ENCODE measurements around the gene MYL6B.
A peak's percentile ranks its signal among the peaks of the same experiment; 100 is the strongest.

MYL6B gene

DNA sequence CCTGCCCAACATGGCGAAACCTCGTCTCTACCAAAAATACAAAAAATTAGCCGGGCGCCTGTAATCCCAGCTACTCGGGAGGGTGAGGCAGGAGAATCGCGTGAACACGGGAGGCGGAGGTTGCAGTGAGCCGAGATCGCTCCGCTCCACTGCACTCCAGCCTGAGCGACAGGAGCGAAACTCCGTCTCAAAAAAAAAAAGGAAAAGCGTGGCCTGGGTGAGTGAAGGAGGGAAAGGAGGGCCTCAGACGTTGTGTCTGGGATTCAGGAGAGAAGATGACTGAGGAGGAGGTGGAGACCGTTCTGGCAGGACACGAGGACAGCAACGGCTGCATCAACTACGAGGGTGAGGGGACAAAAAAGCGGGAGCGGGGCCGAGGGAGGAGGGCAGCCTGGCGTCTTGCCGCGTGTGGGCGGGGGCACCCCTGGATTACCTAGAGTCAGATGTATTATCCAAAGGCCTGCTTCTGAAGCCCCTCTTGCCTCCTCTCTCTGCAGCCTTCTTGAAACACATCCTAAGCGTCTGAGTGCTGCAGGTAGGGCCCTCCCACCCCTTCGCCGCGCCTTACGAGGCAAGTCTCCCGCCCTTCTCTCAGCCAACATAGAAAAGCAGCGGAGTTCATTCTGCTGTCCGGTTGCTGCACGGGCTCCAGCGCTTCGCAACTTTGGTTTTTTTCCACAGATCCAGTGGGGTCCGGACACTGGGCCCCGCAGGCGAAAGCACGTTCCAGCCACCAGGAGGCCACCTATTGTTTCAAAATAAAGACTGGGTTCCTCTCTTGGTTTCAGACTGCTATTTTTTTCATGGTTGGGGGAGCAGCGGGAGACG is 5.0 kb downstream of the MYL6B start:
- peaks cover 71% of the 10 kb centered on the region for H3K4me1 ChIP-seq
- H3K9me3 ChIP-seq = no peaks in the 10 kb centered on the region
- H4K20me1 ChIP-seq = peaks cover 40% of the 10 kb centered on the region
- peak overlapping the region; percentile 92 for H3K4me2 ChIP-seq
- peaks cover 55% of the 10 kb centered on the region for H3K36me3 ChIP-seq
- H3K9ac ChIP-seq = peak overlapping the region; percentile 90
- no peaks in the 10 kb centered on the region for H3K27me3 ChIP-seq
- H3K4me3 ChIP-seq = peak overlapping the region; percentile 94
- H3K27ac ChIP-seq = peak overlapping the region; percentile 94
- TF ChIP-seq Cebpa-rat (IDR thresholded peaks at IDR 0.05) = no peak

GRCh38 chr12:56158029-56158925 is 5.9 kb downstream of the MYL6B start, which contains the start of gene MYL6:
MYL6 (plus strand) TSS chr12:56158359; CDS start chr12:56158402, 43 bp downstream.
- 0 out of 2 replicates have a peak, but pooled peaks have one; percentile 16 for TF ChIP-seq Cebpa-rat (IDR thresholded peaks at IDR 0.05)
- H3K27me3 ChIP-seq = no peaks in the 10 kb centered on the region
- H3K4me2 ChIP-seq = peak within 1 kb of the TSS; percentile 95
- peaks cover 65% of the 10 kb centered on the region for H3K4me1 ChIP-seq
- no peaks in the 10 kb centered on the region for H3K9me3 ChIP-seq
- peaks cover 46% of the 10 kb centered on the region for H4K20me1 ChIP-seq
- H3K36me3 ChIP-seq = peaks cover 63% of the 10 kb centered on the region
- H3K27ac ChIP-seq = peak within 1 kb of the TSS; percentile 94
- peak within 1 kb of the TSS; percentile 94 for H3K4me3 ChIP-seq
- peak within 1 kb of the TSS; percentile 98 for H3K9ac ChIP-seq

GRCh38 chr12:56158926-56159461 is 6.6 kb downstream of the MYL6B start:
- H3K27ac ChIP-seq = peak overlapping the region; percentile 93
- H3K4me3 ChIP-seq = peak overlapping the region; percentile 94
- H3K4me1 ChIP-seq = peaks cover 58% of the 10 kb centered on the region
- TF ChIP-seq Cebpa-rat (IDR thresholded peaks at IDR 0.05) = no peak
- H4K20me1 ChIP-seq = peaks cover 53% of the 10 kb centered on the region
- H3K27me3 ChIP-seq = no peaks in the 10 kb centered on the region
- peaks cover 70% of the 10 kb centered on the region for H3K36me3 ChIP-seq
- no peaks in the 10 kb centered on the region for H3K9me3 ChIP-seq
- peak overlapping the region; percentile 95 for H3K4me2 ChIP-seq
- peak overlapping the region; percentile 98 for H3K9ac ChIP-seq

DNA sequence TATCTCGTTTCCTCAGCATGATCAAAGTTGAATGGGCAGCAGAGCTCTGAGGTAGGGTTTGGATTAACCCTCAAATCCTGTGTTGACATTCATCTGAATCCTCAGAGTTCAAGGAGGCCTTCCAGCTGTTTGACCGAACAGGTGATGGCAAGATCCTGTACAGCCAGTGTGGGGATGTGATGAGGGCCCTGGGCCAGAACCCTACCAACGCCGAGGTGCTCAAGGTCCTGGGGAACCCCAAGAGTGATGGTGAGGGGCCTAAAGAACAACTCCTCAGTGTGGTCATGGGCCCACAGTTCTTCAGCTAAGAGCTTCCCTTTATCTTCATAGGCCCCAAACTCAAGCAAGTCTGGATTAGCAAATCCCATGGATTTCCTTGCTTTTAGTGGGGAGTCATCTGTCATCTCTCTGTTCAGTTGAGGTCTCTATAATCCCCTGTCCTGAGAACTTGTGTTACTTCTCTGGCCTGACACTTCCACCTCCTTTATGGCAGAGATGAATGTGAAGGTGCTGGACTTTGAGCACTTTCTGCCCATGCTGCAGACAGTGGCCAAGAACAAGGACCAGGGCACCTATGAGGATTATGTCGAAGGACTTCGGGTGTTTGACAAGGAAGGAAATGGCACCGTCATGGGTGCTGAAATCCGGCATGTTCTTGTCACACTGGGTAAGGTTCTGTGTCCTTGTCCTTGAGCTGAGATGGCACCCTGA is 7.2 kb downstream of the MYL6B start:
- Histone ChIP-seq H3K4me3 (peak overlapping the region; percentile 94), H3K9ac (peak overlapping the region; percentile 98), H3K27ac (peak overlapping the region; percentile 93), H3K27me3 (no peaks in the 10 kb centered on the region), H3K9me3 (no peaks in the 10 kb centered on the region), H4K20me1 (peaks cover 58% of the 10 kb centered on the region), H3K36me3 (peaks cover 70% of the 10 kb centered on the region), H3K4me1 (peaks cover 52% of the 10 kb centered on the region), H3K4me2 (peak overlapping the region; percentile 95)
- TF ChIP-seq Cebpa-rat (IDR thresholded peaks at IDR 0.05) = no peak

DNA sequence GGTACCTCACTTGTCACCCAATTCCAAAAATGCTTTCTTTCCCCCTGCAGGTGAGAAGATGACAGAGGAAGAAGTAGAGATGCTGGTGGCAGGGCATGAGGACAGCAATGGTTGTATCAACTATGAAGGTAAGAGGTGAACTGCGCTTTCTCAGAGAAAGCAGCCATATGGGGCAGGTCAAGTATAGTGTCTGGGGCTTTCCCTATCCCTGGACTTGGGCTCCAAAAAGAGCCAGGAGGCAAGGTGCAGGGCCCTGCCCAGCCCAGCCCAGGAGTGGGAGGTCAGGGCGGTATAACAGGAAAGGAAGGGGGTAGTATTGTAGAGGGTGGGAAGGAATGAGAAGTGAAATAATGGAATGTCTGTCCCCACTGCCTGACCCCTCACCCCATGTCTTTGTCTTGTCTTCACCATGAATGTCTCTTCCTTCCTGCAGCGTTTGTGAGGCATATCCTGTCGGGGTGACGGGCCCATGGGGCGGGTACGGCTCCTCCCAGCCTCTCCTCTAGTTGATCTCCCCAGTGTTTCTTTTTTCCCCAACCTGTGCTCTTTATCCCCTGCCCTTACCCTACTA is 7.9 kb downstream of the MYL6B start:
- Histone ChIP-seq H3K4me3 (peak overlapping the region; percentile 94), H3K4me2 (peak overlapping the region; percentile 95), H3K27ac (peak overlapping the region; percentile 93), H3K9me3 (no peaks in the 10 kb centered on the region), H3K27me3 (no peaks in the 10 kb centered on the region), H3K4me1 (peaks cover 47% of the 10 kb centered on the region), H3K36me3 (peaks cover 70% of the 10 kb centered on the region), H3K9ac (peak overlapping the region; percentile 98), H4K20me1 (peaks cover 64% of the 10 kb centered on the region)
- TF ChIP-seq Cebpa-rat (IDR thresholded peaks at IDR 0.05) = no peak

DNA sequence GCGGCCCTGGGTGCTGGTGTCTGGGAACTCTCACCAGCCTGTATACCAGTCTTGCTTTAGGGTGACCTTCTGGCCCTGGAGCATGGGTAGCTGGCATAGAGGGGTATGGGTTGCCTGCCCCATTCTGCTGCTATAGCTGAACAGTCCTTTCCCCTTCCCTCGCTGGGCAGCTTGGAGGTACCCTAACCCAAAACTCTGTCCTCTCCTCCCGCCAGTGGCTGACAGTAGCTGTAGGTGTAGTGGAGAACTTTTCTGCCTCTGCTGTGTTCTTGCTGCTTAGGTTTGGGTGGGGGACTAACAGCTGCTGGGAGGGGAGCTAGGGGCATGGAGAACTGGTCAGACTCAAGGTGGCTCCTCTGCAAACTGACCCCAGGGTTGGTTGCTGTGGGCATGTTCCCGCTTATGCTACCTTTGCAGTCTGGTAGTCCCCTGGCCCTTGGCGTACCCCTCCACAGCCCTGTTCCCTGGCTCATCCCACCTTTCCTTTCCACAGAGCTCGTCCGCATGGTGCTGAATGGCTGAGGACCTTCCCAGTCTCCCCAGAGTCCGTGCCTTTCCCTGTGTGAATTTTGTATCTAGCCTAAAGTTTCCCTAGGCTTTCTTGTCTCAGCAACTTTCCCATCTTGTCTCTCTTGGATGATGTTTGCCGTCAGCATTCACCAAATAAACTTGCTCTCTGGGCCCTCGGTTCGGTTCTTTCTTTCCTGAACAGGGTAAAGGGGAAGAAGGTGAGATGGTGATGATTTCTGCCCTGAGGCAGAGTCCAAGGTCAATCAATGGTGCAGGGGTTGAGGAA is 8.7 kb downstream of the MYL6B start:
- peaks cover 70% of the 10 kb centered on the region for H3K36me3 ChIP-seq
- H4K20me1 ChIP-seq = peaks cover 67% of the 10 kb centered on the region
- peak overlapping the region; percentile 94 for H3K4me3 ChIP-seq
- no peak for TF ChIP-seq Cebpa-rat (IDR thresholded peaks at IDR 0.05)
- no peaks in the 10 kb centered on the region for H3K9me3 ChIP-seq
- peak overlapping the region; percentile 95 for H3K4me2 ChIP-seq
- H3K27me3 ChIP-seq = no peaks in the 10 kb centered on the region
- H3K27ac ChIP-seq = peak overlapping the region; percentile 93
- peak overlapping the region; percentile 98 for H3K9ac ChIP-seq
- peaks cover 39% of the 10 kb centered on the region for H3K4me1 ChIP-seq

DNA sequence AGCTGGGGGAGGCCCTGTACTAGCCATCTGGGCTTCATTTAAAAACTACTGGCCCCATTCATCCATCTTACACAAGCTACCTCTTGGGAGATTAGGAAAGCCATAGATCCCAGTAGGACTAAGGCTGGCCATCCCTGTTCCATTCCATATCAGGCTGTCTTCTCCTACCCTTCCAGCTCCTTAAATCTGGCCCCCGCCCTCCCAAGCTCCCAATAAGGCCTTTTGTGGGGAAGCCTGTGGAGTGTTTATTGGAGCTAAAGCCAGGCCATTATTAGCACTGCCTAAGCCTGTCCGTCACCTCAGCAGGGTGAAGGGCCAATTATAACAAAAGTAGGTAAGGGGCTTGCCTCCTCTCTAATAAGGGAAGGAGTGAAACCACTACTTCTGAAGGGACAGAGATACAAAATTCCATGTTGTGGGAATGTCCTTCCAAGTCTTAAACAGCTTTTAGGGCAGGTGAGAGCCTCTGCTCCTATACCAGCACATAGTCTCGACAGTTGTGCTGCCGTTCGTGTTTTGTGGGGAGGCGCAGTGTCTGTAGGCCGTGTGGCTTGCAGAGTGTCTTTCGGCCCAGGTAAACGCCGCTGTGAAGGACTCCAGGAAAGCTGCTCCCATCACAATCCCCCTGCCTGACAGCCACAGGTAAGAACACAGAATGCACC is 9.4 kb downstream of the MYL6B start:
- Histone ChIP-seq H3K4me2 (peak overlapping the region; percentile 95), H3K4me3 (no peak overlapping the region), H3K36me3 (peaks cover 77% of the 10 kb centered on the region), H3K9ac (peak overlapping the region; percentile 98; the same call in 1 of the 2 replicates), H3K27me3 (no peaks in the 10 kb centered on the region), H3K9me3 (no peaks in the 10 kb centered on the region), H3K4me1 (peaks cover 32% of the 10 kb centered on the region), H4K20me1 (peaks cover 67% of the 10 kb centered on the region), H3K27ac (0 out of 2 replicates have a peak overlapping the region, but pooled peaks have one; percentile 18)
- TF ChIP-seq Cebpa-rat (IDR thresholded peaks at IDR 0.05) = no peak

Data from BLaER1 (cell line).